GM19043 (cell line): ENCODE measurements around the gene HOMER2.

ENCODE experiments used
- ATAC-seq: cut with Tn5 transposase; IDR thresholded peaks from one replicate; pipeline ENCODE4 v1.9.1; 2021; ENCODE audit warnings: low read depth; ENCODE audit not compliant: unreplicated experiment

HOMER2 gene

DNA sequence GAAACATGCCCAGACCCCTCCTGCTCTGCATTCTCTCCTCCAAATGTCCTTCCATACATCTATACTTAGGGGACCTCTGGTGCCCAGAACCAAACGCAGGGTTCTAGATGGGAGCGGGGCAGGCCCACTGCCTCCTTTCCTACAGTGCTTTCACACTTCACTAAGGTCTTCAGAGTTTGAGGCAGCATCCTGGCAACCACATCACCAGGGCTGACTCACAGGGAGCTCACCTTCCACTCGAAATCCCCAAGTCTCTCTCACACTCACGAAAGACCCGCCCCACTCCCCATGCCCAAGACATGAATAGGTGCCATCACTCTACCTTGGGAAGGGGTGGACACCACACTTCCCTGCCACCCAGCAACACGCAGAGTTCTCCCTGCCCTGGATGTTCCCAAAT, 18.9 kb downstream of the HOMER2 start:
- ATAC-seq = no peak

- ATAC-seq = no peak
Measured at GRCh38 chr15:82931221-82931620, 21.3 kb downstream of the HOMER2 start.

DNA sequence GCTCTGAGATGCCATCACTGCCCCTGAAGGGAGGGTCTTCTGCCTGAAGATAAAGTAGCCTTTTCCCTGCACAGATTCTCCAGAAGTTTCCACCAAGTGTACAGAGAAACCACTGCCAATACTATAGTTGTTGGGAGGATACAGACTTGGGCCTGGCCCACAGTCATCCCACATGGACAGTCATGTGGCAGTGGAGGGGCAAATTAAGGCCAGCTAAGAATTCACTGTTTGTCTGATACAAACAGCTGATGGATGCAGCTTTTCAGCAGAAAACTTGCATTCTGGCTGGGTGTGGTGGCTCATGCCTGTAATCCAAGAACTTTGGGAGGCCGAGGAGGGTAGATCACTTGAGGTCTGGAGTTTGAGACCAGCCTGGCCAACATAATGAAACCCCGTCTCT, 22.1 kb downstream of the HOMER2 start:
- no peak for ATAC-seq

GRCh38 chr15:82928711-82929110, 23.8 kb downstream of the HOMER2 start:
- no peak for ATAC-seq

DNA sequence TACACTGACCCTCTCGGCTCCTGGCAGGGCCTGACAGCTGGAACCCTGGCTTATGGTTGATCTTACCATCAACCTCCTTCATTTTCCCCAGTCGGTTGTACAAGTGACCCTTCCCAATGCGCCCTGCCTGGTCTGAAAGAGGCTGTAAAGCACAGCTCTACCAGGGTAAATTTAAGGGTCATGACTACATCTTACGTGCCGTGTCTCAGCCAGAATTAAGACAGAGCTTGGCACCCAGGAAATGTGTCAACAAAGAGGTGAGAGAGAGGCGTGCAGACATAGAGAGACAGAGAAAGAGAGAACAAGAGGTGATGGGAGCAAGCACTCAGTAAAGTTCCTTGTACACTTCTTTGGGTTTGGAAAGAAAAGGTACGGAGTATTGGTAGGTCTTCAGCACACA, 28.8 kb downstream of the HOMER2 start:
- no peak for ATAC-seq

DNA sequence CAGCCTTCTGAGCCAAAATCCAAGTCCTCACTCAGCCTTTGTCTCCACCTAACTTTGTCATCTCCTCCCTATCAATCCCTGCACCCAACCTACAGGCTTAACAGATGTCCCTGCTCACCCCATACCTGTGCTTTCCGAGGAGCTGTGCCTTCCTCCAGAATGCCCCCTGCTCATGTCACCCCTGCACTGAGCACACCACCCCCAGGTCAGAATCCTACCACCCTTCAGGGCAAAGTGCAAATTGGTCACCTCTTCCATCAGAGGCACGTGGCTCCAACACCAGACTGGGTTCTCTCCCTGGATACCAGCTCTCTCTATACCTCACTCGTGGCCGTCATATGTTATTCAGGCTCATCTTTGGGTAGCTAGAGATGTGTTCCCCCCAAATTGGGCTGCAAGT, 29.8 kb downstream of the HOMER2 start:
- ATAC-seq = no peak

- no peak for ATAC-seq
Measured at GRCh38 chr15:82921939-82922338, 30.6 kb downstream of the HOMER2 start.

GRCh38 chr15:82921242-82921641, 31.3 kb downstream of the HOMER2 start:
- ATAC-seq = no peak

DNA sequence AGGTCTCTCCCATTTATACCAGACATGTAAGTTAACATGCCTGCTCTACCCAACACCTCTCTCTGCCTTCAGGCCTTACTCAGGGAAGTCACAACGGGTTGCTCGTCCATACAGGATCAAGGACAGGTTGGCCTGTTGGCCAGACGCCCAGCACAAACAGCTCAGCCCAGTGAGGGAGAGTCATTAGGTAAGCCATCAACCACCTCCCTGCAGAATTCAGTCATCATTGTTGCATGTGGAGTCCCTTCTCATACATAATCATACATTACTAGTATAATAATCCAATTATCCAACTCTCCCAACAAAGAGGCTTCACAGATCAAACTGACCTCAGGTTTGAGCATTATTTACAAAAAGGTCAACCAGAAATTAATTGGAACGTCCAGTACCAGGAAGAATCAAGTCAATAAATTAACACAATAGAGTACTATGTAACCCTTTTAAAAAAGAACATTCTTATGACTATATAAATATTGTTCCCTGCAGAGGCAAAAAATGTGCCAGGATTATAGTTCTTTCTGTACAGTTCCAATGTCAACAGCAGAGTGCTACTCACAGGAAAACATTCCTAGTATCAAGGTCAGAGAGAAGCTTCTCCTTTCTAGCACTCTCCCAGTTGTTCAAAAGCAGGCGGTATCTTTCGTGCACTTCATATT, 33.2 kb downstream of the HOMER2 start:
- no peak for ATAC-seq

- no peak for ATAC-seq
Measured at GRCh38 chr15:82918607-82919230, 33.8 kb downstream of the HOMER2 start.

GRCh38 chr15:82918162-82918561, 34.4 kb downstream of the HOMER2 start:
- no peak for ATAC-seq

- ATAC-seq = no peak
Measured at GRCh38 chr15:82917249-82917648, 35.3 kb downstream of the HOMER2 start.

GRCh38 chr15:82916161-82916952, 36.2 kb downstream of the HOMER2 start:
- ATAC-seq = no peak

DNA sequence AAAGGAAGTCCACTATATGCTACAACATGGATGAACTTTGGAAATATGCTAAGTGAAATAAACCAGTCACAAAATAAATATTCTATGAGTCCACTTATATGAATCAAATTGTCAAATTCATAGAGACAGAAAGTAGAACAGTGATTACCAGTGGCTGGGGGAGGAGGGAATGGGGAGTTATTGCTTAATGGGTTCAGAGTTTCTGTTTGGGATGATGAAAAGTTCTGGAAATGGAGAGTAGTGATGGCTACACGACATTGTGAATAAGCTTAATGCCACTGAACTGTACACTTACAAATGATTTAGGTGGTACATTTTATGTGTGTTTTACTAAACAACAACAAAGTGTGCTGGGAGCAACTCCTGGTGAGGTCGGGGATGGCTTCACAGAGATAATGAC, 38.1 kb downstream of the HOMER2 start:
- no peak for ATAC-seq

- ATAC-seq = no peak
Measured at GRCh38 chr15:82911458-82911857, 41.1 kb downstream of the HOMER2 start.

- ATAC-seq = no peak
Measured at GRCh38 chr15:82910721-82911120, 41.8 kb downstream of the HOMER2 start.

DNA sequence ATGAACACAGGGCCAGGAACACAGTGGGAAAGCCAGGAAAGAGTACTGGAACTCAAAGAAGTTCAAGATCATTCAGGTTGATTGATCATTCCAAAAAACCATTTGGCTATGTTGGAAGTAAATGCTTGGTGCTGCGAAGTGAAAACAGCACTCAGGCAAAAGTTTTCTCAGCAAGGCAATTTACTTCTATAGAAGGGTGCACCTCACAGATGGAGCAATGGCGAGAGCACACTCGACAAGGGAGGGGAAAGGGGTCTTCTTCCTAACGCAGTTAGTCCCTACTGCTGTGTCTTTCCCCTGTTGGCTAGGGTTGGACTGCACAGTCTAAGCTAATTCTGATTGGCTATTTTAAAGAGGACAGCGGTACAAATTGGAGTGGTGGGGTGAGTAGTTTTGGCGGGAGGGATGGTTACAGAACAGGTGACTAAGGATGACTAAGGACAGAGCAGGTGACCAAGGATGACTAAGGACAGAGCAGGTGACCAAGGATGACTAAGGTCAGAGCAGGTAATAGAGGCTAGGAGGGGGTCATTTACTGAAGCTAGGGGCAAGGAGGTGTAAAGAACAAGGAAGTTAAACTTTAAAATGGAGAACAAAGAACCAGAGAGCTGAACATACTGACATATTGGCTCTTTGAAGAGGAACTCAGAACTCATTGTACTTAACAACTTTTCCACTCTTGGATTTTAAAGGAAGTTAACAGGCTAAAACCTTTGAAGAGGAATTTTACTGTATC, 43.3 kb downstream of the HOMER2 start:
- ATAC-seq = no peak

GRCh38 chr15:82907350-82907749, 45.2 kb downstream of the HOMER2 start:
- ATAC-seq = no peak

DNA sequence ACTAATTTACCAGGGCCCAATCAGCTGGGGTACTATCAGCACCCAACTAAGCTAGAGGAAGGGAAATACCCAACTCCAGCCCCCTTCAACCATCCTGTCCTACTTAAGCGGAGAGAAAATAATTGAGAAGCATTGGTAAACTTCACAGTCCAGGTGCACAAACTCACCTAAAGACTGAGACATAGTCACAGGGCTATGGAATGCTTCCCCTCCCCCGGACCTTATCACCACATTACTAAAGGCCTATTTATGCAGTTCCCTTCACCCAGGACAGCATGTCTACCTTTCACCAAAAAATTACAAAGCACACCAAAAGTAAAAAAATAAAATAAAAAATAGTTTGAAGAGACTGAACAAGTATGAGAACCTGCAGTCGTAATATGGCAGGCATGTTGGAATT, 47.9 kb downstream of the HOMER2 start:
- ATAC-seq = no peak

DNA sequence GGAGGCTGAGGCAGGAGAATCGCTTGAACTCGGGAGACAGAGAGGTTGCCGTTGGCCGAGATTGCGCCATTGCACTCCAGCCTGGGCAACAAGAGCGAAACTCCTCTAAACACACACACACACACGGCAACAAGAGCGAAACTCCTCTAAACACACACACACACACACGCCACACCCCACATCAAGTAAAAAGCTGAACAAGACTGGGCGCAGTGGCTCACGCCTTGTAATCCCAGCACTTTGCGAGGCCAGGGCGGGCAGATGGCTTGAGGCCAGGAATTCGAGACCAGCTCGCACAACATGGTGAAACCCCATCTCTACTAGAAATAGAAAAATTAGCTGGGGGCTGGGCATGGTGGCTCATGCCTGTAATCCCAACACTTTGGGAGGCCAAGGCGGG, 49.0 kb downstream of the HOMER2 start:
- ATAC-seq = no peak

DNA sequence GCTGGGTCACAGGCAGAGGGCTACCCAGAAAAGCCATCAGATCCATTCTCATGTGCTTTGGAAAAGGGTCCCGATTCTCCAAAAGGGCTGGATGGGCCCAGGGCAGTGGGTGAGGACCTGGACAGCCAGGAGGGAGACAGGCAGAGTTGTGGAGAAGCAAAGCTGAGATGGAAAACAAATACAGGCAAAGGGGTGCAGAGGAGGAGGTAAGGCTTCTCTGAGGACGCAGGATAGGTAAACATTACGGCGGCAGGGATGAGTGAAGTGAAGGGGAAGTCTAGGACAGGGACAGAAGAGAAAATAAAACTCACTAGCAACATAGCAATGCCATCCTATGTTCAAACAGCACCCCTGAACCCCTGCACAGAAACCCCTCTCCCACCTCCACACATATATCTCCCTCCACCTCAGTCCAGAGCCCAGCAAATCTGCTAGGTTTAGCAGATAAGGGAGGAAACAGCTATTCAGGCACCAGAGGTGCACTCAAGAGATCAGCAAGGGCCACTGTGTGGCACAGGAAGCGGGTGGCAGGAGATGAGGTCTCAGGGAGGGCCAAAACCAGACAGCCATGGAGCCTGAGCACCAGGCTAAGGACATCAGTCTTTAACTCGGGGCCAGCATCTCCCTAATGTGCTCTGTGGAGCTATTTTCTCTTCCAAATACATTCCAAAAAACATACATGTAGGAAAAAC, 51.3 kb downstream of the HOMER2 start:
- no peak for ATAC-seq
